Lower lobe of right lung (tissue), 2 donors: Measurements from ENCODE around the gene MEF2A. TPM values are rescaled to one million over a fixed set of nuclear protein-coding genes. Genes with fewer than 3 reads are reported as not detected.

ENCODE experiments used
- ATAC-seq, 2 donors: fragments of 200-7000 bp; cut with Tn5 transposase; one replicate each; pipeline ENCODE4 v1.9.1; 2020 to 2022; ENCODE audit warnings: mild to moderate bottlenecking in 2 of 2, moderate library complexity in 2 of 2
- DNase-seq: peaks from one replicate; pipeline ENCODE4 v3.0.0-alpha.2; 2020
- H3K27ac ChIP-seq: fragments of 200-600 bp; one replicate; pipeline ENCODE4 v1.8.0; 2022
- H3K27me3 ChIP-seq: fragments of 200-600 bp; one replicate; pipeline ENCODE4 v1.8.0; 2022; ENCODE audit warnings: low read depth
- H3K36me3 ChIP-seq: fragments of 200-600 bp; one replicate; pipeline ENCODE4 v1.8.0; 2022; ENCODE audit warnings: mild to moderate bottlenecking
- H3K4me1 ChIP-seq: fragments of 200-600 bp; one replicate; pipeline ENCODE4 v1.8.0; 2022
- H3K4me3 ChIP-seq: fragments of 200-600 bp; one replicate; pipeline ENCODE4 v1.8.0; 2022; ENCODE audit warnings: mild to moderate bottlenecking
- H3K9me3 ChIP-seq: fragments of 200-600 bp; one replicate; pipeline ENCODE4 v1.8.0; 2022
- intact Hi-C: fragments of 100-400 bp; cut with DNase I; formaldehyde crosslinking; loops from one replicate; pipeline ENCODE4 v1.11.0; 2022
- total RNA-seq: library from RNA; stranded (reverse); fragmentation: NEBNext Ultra II Directional; extraction: Animal tissue kit (Norgen Biotek cat#: 25700); gene quantifications from one replicate; pipeline ENCODE4 v1.2.1, GENCODE V29; 2021
- TF ChIP-seq, protein P1 (sequence below): fragments of 200-600 bp; IDR thresholded peaks from one replicate; pipeline ENCODE4 v1.8.0; 2022; ENCODE audit warnings: antibody characterized with exemption, mild to moderate bottlenecking
- donor health status: DM: no; HTN: yes; CAD: no; lungs with severe emphysema.

Gene MEF2A
- total RNA-seq, 1 donor from 2014 or later = 80.1 TPM

DNA sequence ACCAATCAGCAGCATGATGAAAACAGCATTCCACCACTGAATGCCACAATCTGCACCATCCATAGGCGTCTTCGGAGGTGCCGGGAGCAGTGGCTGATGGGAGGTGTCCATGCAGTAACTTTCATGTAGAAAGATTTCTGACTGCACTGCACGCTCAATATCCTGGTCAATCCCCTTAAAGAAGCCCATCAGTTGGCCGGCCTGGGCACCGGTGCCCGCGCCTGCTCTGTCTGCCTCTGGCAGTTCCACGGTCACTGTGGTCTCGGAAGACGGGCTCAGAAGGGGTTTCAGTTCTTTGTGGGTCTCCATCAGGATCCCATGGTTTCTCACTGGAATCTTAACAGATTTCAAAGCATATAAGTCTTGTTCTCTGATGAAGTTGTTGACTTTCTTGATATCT lies 163.5 kb downstream of the MEF2A start:
- DNase-seq = no peak
- Histone ChIP-seq H3K4me1 (peaks cover 21% of the 10 kb centered on the region), H3K9me3 (no peaks in the 10 kb centered on the region), H3K36me3 (peaks cover 20% of the 10 kb centered on the region), H3K27ac (no peak overlapping the region), H3K27me3 (no peaks in the 10 kb centered on the region), H3K4me3 (no peak overlapping the region)
- intact Hi-C loops = no loop called here
- TF ChIP-seq, protein P1, sequence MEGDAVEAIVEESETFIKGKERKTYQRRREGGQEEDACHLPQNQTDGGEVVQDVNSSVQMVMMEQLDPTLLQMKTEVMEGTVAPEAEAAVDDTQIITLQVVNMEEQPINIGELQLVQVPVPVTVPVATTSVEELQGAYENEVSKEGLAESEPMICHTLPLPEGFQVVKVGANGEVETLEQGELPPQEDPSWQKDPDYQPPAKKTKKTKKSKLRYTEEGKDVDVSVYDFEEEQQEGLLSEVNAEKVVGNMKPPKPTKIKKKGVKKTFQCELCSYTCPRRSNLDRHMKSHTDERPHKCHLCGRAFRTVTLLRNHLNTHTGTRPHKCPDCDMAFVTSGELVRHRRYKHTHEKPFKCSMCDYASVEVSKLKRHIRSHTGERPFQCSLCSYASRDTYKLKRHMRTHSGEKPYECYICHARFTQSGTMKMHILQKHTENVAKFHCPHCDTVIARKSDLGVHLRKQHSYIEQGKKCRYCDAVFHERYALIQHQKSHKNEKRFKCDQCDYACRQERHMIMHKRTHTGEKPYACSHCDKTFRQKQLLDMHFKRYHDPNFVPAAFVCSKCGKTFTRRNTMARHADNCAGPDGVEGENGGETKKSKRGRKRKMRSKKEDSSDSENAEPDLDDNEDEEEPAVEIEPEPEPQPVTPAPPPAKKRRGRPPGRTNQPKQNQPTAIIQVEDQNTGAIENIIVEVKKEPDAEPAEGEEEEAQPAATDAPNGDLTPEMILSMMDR = no peak
- ATAC-seq = no peak

DNA sequence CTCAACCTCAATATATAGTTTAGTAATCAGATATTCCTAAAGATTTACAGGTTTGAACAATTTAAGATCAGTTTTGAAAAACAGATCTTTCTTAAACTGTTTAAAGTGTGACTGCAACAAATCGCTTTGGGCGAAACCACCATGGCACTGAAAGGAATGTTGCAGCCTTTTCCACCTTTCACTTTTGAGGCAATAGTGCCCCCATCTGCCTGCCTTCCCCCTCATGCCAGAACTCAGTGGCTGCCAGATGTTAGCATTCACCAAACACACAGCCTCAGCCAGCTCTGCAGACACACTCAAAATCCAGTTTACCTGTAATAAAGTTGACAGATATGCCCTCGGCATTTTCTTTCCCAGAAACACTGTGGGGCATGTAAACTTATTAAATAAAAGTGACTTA lies 164.1 kb downstream of the MEF2A start:
- H3K27me3 ChIP-seq = no peaks in the 10 kb centered on the region
- no peaks in the 10 kb centered on the region for H3K9me3 ChIP-seq
- ATAC-seq = no peak
- no peak overlapping the region for H3K27ac ChIP-seq
- TF ChIP-seq, protein P1 = peak; percentile 44
- intact Hi-C loops = no loop called here
- DNase-seq = no peak
- no peak overlapping the region for H3K4me3 ChIP-seq
- peaks cover 21% of the 10 kb centered on the region for H3K4me1 ChIP-seq
- H3K36me3 ChIP-seq = peaks cover 20% of the 10 kb centered on the region

DNA sequence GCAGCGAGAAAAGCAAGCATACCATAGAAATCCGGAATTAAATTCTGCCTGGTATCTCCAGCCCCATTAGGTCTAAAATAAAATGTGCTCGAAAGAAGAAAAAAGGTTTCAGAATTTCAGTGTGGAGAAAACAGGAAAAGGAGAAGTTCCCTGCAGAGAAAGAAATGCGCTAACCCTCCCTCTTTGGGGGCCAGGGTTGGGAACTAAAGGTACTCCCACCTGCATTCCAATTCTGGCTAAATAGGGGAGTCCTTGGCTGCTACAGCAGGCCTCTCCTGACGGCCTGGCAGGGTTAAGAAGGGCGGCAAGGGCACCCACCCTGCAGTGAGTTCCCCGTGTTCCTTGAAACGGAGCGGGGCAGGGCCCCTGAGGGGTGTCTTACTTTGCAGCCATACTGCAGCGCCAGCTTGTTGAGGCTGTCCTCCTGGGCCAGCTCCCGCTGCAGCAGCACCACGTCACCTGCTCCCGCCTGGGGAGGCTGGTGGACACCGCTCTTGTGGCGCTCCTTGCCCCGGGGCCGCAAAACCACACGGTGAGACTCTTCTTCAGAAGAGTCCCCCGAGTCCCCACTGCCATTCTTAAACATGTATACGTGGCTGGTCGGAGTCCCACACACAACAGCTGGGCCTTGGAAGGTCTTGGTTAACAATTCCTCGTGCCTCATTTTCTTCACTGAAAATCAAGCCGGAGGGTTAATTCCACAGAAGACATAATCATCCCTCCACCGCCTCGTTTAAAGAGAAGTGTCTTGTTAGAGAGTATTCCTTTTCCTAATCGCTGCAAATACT lies 165.7 kb downstream of the MEF2A start:
- H3K4me1 ChIP-seq = peaks cover 21% of the 10 kb centered on the region
- no peaks in the 10 kb centered on the region for H3K9me3 ChIP-seq
- no peaks in the 10 kb centered on the region for H3K27me3 ChIP-seq
- peaks cover 20% of the 10 kb centered on the region for H3K36me3 ChIP-seq
- intact Hi-C loops = no loop called here
- TF ChIP-seq, protein P1 = no peak
- H3K4me3 ChIP-seq = peak overlapping the region; percentile 72
- no peak for ATAC-seq
- DNase-seq = no peak
- no peak overlapping the region for H3K27ac ChIP-seq

DNA sequence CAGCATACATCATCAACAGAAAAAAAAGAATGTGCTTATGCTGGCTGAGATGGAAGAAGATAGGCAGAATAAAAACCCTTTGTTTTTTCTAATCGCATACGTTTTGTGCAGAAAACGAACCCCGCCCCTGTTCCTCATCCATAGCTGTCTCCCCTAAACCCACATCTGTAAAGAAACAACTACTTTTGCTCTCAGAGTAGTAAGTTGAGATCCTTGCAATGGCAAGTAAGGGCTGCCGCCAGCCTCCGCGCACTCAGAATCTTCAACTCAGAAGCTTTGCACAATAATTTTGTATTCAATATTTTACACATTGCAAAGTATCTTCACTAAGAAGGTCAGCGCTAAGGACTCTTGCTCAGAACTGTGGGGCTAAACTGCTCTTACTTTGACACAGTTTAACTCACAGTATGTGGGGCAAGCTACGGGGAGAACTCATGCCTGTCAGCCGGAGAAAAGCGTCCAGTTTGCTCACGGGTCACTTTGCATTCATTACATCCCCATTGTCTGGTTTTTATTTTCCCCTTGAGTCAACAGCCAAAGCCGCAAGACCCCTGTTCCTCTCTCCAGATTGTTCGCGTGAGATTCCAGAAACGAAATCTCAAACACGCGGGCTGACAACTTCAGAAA lies 166.5 kb downstream of the MEF2A start:
- H3K27me3 ChIP-seq = no peaks in the 10 kb centered on the region
- TF ChIP-seq, protein P1 = no peak
- peak overlapping the region; percentile 72 for H3K4me3 ChIP-seq
- intact Hi-C loops = no loop called here
- peak overlapping the region; percentile 88 for H3K27ac ChIP-seq
- H3K9me3 ChIP-seq = no peaks in the 10 kb centered on the region
- peaks cover 20% of the 10 kb centered on the region for H3K36me3 ChIP-seq
- ATAC-seq = no peak
- peaks cover 21% of the 10 kb centered on the region for H3K4me1 ChIP-seq
- DNase-seq = no peak

DNA sequence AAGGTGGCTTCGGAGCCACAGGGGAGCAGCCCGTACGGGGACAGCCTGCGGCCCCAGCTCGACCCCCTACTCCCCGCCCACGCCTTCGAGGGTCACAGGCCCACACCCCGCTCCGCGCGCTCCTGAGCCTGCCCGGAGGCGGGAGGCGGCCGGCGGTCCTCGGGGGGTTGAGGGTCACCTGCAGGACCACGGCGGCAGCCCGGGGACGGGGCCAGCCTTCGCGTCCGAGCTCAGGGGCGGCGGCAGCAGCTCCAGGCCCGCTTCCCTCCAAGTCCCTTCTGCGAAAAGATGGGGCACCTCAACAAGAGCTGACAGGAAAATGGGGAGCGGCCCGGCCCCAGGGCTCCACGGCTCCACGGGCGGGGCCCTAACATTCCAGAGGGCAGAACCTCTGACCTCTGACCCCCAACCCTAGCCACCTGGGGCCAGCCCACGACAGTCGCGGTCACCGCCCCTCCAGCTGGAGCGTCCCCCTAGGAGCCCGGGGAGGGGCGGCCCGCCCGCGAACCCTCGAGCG lies 167.0 kb downstream of the MEF2A start:
- H3K27me3 ChIP-seq = no peaks in the 10 kb centered on the region
- ATAC-seq (peak; percentile 28 to 51), DNase-seq (no peak)
- H3K4me3 ChIP-seq = peak overlapping the region; percentile 72
- TF ChIP-seq, protein P1 = no peak
- H3K4me1 ChIP-seq = peaks cover 21% of the 10 kb centered on the region
- H3K9me3 ChIP-seq = no peaks in the 10 kb centered on the region
- intact Hi-C loops = no loop called here
- peak overlapping the region; percentile 88 for H3K27ac ChIP-seq
- H3K36me3 ChIP-seq = peaks cover 16% of the 10 kb centered on the region
